GM19023 (cell line): Measurements from ENCODE around the gene PLBD1.

Experiments used
- ATAC-seq: cut with Tn5 transposase; IDR thresholded peaks from one replicate; pipeline ENCODE4 v1.9.1; 2021; ENCODE audit warnings: mild to moderate bottlenecking, moderate library complexity; ENCODE audit not compliant: unreplicated experiment

The PLBD1 gene

DNA sequence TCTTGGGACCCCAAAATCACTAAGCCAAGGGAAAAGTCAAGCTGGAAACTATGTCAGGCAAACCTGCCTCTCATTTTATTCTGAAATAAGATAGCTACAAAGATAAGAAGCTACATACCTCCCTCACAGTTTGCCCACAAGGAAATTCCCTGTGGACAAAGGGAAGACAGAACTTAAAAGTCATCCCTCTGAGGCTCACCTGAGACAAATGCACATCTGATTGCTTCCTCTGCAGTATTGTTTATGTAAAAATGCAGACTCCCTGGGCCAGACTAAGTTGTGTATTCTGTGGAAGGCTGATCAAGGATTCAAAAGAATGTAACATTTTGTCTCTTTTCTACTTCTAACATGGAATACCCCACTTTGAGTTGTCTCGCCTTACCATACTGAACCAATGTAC, 2.5 kb upstream of the PLBD1 start:
- ATAC-seq: no peak

GRCh38 chr12:14564336-14564959, 3.2 kb downstream of the PLBD1 start:
- ATAC-seq: no peak

GRCh38 chr12:14563046-14563445, 4.6 kb downstream of the PLBD1 start:
- ATAC-seq: no peak

DNA sequence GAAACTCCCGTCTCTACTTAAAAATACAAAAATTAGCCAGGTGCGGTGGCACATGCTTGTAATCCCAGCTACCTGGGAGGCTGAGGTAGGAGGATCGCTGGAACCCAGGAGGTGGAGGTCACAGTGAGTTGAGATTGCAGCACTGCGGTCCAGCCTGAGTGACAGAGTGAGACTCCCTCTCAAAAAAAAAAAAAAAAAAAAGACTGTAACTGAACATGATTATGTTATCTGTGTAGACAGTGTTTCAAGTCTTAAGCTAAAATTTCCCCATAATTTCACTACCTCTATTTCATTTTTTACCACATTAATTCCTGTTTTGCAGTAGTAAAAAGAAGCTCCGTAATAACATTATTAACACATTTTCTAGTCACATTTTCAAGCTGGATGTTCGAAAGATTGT, 5.4 kb downstream of the PLBD1 start:
- no peak for ATAC-seq

- no peak for ATAC-seq
Observed at GRCh38 chr12:14561677-14562238, 5.9 kb downstream of the PLBD1 start.

DNA sequence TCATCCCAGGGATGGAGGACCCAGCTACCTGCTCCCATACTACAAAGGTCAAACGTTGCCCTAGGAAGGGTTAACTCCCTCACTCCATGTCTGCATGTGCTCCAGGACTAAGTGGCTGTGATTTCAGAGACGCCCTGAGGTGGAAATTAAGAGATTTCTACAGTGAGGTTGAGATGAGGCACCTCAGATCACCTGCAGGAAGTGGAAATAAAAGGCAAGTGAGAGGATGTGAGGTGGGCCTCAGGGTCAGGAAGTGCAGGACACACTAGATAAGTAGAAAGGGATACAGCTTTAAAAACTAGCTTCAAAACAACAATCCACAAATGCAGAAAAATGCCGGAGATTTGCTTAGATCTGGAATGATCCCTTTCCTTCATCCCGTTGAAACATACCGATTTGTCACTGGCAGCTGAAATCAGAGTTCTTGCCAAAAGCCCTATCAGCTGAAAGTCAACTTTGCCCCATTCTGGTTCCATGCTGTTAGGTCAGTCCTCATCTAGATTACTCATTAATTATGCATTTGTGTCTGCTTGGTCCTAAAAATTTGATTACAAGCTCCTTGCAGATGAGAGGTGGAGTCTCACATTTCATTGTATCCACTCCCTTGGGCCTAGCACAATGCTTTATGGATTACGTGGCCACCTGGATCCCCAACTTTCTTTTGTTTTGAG, 6.6 kb downstream of the PLBD1 start:
- ATAC-seq: no peak

DNA sequence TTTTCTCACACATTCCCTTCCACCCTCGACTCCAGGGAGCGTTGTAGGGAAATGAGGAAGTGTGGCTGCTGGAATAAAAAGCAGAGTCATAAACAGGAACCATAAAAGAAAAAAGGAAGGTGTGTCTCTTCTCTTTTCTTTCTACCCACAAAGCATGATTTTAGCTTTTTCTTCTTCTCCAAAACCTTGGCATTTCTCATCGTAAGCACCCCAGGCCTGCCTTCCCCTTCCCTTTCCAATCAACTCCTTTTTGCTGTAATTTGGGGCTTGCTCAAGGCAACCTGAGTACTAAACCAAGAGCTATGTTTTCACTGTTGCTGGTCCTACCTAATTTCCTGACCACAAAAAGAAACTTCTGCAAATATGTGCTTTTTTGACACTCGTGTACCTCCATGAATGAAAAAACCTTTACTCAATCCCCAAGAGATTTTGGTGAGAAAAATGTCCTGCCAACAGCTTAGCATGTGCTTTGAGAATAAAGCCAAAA, 9.2 kb downstream of the PLBD1 start:
- no peak for ATAC-seq

DNA sequence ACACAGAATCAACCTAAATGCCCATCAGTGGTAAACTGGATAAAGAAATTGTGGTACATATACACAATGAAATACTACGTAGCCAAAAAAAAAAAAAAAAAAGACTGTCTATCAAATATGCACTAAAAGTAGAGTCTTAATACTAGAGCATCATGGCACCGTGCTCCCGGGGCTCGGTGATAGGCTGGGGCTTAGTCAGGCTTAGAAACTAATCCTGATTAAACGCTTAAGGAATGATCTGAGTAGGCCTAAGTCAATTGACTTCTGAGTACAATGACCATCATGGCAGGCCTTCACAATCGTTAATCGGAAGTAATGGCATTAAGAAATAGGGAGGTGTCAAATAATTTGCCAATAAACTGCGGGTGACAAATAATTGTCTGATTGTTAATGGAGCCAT, 9.7 kb downstream of the PLBD1 start:
- no peak for ATAC-seq

DNA sequence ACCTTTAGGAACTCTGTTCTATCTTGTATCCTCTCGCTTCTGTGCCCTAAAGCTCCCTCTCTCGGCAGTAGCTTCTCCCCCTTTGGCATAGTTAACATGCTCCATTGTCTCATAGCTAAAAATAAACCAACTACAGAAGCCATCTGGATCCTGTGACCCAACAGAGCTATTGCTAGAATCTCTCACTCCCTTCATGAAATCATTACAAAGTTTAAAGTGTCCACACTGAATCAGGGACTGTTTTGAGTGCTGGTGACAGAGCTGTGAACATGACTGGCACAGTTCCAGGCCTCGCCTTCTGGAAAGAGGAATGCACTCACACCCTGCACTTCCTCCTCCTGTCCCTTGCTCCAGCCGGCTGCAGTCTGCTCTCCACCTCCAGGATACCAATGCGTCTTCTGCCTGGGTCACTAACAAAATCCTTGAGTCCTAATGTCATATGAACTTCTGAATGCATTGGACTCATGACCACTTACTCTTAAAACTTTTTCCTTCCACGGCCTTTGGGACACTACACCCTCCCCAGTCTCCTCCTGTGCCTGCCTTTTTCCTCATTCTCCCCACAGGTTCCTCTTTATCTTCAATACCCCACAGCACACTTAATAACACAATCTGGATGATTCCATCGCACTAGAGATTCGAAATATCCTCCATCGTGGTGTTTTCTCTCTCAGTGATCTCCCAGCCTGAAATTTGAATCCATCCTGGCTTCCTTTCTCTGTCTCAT, 13.2 kb downstream of the PLBD1 start:
- ATAC-seq: no peak

DNA sequence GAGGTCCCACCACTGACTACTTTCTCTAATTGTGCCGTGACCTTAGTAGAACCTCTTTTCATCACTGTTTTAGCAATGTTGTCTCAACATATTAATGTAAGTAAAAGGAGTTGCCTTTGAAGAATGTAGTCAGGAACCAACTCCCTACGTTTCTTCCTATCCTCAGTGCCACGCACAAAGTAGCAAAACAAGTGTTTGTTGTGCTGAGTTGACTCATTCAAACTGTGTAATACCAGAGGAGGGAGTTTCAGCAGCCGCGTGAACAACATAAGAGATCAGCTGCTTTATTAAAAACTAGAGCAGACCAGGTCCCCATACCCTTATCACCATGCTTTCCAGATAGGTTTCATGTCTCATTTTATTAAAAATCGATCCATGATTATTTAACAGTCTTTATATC, 19.1 kb downstream of the PLBD1 start:
- ATAC-seq: no peak

GRCh38 chr12:14547571-14547970, 20.1 kb downstream of the PLBD1 start:
- no peak for ATAC-seq

GRCh38 chr12:14545144-14546124, 22.2 kb downstream of the PLBD1 start:
- no peak for ATAC-seq

- ATAC-seq: no peak
Observed at GRCh38 chr12:14540801-14541462, 26.8 kb downstream of the PLBD1 start.

DNA sequence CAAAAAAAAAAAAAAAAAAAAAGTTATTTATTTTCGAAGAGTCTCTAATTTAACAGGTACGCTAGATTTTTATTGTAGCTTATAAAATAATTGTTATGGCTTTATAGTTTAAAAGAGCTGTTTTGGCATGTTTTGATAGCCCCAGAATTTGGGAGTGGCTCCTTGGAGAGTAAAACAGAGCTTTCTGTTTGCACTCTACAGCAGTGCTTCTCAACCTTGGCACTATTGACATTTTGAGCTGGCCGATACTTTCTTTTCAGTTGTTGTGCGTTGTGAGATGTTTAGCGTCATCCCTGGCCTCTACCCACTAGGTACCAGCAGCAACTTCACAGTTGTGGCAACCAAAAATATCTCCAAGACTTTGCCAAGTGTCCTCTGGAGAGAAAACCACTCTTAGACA, 30.6 kb downstream of the PLBD1 start:
- no peak for ATAC-seq

- no peak for ATAC-seq
Observed at GRCh38 chr12:14532152-14532551, 35.5 kb downstream of the PLBD1 start.

GRCh38 chr12:14525964-14526363, 41.7 kb downstream of the PLBD1 start:
- ATAC-seq: no peak

GRCh38 chr12:14521822-14522221, 45.9 kb downstream of the PLBD1 start:
- ATAC-seq: no peak

- no peak for ATAC-seq
Observed at GRCh38 chr12:14514946-14515345, 52.7 kb downstream of the PLBD1 start.

- no peak for ATAC-seq
Observed at GRCh38 chr12:14514154-14514842, 53.4 kb downstream of the PLBD1 start.
